Mucosa of descending colon (tissue), 3 donors: ENCODE results near the gene ARHGAP21. TPM values are rescaled to one million over a fixed set of nuclear protein-coding genes. Genes with fewer than 3 reads are reported as not detected.

ENCODE experiments used
- ATAC-seq: fragments of 200-7000 bp; cut with Tn5 transposase; one replicate; pipeline ENCODE4 v1.9.1; 2020; ENCODE audit warnings: mild to moderate bottlenecking, moderate library complexity
- DNase-seq, 3 donors: peaks; one replicate each; pipeline ENCODE4 v3.0.0-alpha.2; 2020
- H3K36me3 ChIP-seq: fragments of 200-600 bp; one replicate; pipeline ENCODE4 v1.8.0; 2021; ENCODE audit warnings: low read depth, mild to moderate bottlenecking
- H3K4me1 ChIP-seq: fragments of 200-600 bp; one replicate; pipeline ENCODE4 v1.8.0; 2021; ENCODE audit warnings: low read depth, mild to moderate bottlenecking
- H3K4me3 ChIP-seq: fragments of 200-600 bp; one replicate; pipeline ENCODE4 v1.8.0; 2021; ENCODE audit warnings: mild to moderate bottlenecking
- H3K9me3 ChIP-seq: fragments of 200-600 bp; one replicate; pipeline ENCODE4 v1.8.0; 2021; ENCODE audit warnings: mild to moderate bottlenecking
- intact Hi-C, 2 donors: fragments of 100-400 bp; cut with DNase I in 1 of 2; cut with micrococcal nuclease in 1 of 2; formaldehyde crosslinking; loops; one replicate each; pipeline versions ENCODE4 v1.11.0 to v1.11.1; 2022; cut with DNase I, micrococcal nuclease
- total RNA-seq, 3 donors: library from RNA; stranded (reverse); fragmentation: NEBNext Ultra II Directional in 2 of 3; extraction: Animal tissue kit (Norgen Biotek cat#: 25700) in 2 of 3; gene quantifications; one replicate each; pipeline versions ENCODE4 v1.2.1 to v1.2.4, GENCODE V29; 2021 to 2023
- TF ChIP-seq, protein P1 (sequence below): fragments of 200-600 bp; IDR thresholded peaks from one replicate; pipeline ENCODE4 v1.8.0; 2022; ENCODE audit warnings: antibody characterized with exemption, mild to moderate bottlenecking
- donor health status: DM: no; HTN: no; CAD: no; lungs with moderate emphysema.
- donor health status: DM: no; HTN: no; CAD: no.
- donor health status: DM: no; HTN: yes; CAD: no.

The ARHGAP21 gene
- total RNA-seq, 3 donors from 2014 or later = 91.3 to 127 (median 109) TPM

DNA sequence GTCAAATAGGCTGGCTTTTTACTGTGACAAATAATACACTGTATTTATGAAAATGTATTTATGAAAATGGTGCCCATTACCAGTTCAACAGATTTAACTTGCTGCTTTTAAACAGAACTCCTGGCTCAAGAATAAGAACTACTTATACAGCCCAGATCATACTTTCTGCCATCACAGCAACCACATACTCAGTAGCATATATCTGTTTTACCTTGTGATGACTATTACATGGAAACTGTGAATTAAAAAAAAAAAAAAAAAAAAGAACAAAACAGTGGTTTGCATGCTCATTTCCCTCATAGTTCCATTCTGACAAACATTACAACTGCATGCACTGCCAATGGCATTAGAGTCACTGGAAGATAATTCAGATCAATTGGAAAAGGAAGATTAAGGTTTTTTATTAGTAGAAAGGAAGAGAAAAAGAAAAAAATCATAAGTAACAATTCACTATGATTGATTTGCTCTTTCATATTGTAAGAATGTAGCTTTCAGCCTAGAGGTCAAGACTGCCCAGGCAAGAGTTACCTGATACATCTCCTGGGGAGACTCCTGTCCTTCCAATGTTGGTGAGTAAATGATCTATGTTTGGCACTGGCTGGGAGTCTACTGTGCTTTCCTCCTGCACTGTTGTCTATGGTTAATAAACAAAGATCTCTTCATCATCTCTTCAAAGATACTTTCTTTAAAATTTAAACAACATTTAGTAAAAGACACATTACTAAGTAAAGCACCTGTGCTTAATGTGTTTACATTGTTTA, 132.8 kb downstream of the ARHGAP21 start:
- DNase-seq (no peak), ATAC-seq (no peak)
- intact Hi-C loops = no loop called here
- Histone ChIP-seq H3K36me3 (peaks cover 5% of the 10 kb centered on the region), H3K9me3 (no peaks in the 10 kb centered on the region), H3K4me3 (no peak overlapping the region), H3K4me1 (no peaks in the 10 kb centered on the region)
- TF ChIP-seq, protein P1, sequence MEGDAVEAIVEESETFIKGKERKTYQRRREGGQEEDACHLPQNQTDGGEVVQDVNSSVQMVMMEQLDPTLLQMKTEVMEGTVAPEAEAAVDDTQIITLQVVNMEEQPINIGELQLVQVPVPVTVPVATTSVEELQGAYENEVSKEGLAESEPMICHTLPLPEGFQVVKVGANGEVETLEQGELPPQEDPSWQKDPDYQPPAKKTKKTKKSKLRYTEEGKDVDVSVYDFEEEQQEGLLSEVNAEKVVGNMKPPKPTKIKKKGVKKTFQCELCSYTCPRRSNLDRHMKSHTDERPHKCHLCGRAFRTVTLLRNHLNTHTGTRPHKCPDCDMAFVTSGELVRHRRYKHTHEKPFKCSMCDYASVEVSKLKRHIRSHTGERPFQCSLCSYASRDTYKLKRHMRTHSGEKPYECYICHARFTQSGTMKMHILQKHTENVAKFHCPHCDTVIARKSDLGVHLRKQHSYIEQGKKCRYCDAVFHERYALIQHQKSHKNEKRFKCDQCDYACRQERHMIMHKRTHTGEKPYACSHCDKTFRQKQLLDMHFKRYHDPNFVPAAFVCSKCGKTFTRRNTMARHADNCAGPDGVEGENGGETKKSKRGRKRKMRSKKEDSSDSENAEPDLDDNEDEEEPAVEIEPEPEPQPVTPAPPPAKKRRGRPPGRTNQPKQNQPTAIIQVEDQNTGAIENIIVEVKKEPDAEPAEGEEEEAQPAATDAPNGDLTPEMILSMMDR = no peak

DNA sequence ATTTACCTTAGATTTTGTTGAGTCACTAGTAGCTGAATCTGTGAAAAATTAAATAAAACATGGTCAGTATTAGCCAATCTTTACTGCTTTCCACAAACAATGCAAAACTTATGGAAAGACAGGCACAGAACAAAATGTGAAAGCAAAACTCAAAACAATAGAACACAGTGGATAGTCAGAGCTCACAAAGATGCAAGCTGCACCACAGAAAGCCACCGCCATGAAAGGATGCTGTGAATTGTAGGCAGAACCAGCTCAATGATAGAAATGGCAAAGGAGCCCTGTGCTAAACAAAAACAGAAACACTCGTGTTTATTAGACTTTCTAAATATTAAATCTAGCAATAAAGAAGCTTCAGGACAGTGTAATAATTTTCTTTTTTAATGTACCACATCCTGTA, 134.4 kb downstream of the ARHGAP21 start:
- DNase-seq = no peak
- Histone ChIP-seq H3K4me3 (no peak overlapping the region), H3K36me3 (peaks cover 5% of the 10 kb centered on the region), H3K9me3 (no peaks in the 10 kb centered on the region), H3K4me1 (no peaks in the 10 kb centered on the region)
- intact Hi-C loops = no loop called here
- TF ChIP-seq, protein P1 = no peak
- no peak for ATAC-seq

DNA sequence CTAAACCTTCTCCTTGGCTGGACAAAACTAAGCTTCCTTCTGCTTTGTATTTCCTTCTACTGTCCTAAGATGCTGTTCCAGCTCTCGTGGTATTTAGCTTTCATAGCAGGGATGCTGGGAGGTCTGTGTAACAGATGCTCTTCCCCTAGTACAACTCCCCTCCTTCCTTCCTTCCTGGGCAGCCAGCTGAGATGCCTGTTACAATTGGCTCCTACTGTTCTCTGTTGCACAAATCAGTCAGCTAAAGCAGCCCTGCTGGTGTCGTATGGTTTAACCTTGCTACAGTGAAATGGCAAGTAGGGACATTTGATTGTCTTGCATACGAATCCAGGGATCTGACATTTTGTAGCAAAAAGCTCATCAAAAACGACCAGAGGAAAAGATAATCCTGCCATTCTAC, 143.8 kb downstream of the ARHGAP21 start:
- H3K9me3 ChIP-seq = no peaks in the 10 kb centered on the region
- TF ChIP-seq, protein P1 = no peak
- DNase-seq = no peak
- no peaks in the 10 kb centered on the region for H3K4me1 ChIP-seq
- no peaks in the 10 kb centered on the region for H3K36me3 ChIP-seq
- ATAC-seq = no peak
- intact Hi-C loops = no loop called here
- H3K4me3 ChIP-seq = no peak overlapping the region

DNA sequence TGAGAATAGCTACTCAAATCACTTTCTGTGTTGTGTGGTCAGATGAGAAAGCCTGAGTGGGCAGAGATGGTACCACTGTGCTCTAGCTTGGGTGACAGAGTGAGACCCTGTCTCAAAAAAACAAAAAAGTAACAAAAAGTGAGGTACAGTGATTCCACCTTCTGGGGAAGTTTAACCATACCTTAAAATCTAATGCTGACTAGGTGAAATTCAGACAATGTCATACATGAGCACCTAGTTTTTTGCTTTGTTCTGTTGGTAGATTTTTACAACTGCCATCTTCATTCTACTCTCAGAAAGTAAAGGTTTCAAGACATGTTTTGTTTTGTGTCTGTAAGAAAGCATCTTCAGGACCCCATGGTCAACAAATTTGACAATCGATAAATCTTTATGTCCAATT, 144.2 kb downstream of the ARHGAP21 start:
- TF ChIP-seq, protein P1 = no peak
- no peak for DNase-seq
- intact Hi-C loops = no loop called here
- Histone ChIP-seq H3K4me3 (no peak overlapping the region), H3K4me1 (no peaks in the 10 kb centered on the region), H3K36me3 (no peaks in the 10 kb centered on the region), H3K9me3 (no peaks in the 10 kb centered on the region)
- no peak for ATAC-seq

DNA sequence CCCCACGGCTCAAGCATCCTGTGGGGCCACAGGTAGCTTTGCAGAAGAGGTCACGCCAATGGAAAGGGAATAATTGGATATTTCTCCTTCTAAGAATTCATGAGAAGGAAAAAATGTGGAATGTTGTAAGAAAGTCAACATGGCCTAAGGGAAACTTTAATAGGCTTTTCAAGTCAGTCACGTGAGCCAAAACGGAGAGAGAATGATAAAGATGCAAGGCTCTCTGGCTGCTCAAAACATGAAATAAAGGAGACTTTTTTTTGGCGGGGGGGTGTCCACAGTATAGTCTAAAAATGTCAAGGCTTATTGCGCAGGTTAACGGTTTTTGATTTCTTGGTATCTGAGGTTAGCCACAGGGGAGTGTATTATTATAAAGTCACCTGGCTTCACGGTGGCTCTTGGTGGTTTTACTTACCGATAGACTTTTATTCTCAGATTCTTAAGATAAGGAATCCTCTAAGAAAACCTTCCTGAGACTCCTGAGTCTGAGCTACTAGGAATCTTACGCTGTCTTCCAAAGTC, 148.1 kb downstream of the ARHGAP21 start:
- TF ChIP-seq, protein P1 = no peak
- intact Hi-C loops = no loop called here
- Histone ChIP-seq H3K9me3 (no peaks in the 10 kb centered on the region), H3K36me3 (no peaks in the 10 kb centered on the region), H3K4me1 (no peaks in the 10 kb centered on the region), H3K4me3 (no peak overlapping the region)
- ATAC-seq (no peak), DNase-seq (no peak)
